Loucy (cell line): ENCODE data around the gene NANOS2.

Experiments
- H2AFZ ChIP-seq: fragments of 200-600 bp; sonication (generic); 2 replicates; pipeline ENCODE4 v1.6.0; 2016; ENCODE audit warnings: antibody characterized with exemption, mild to moderate bottlenecking, low read length, moderate library complexity
- H3F3A ChIP-seq: fragments of 200-600 bp; 2 replicates; pipeline ENCODE4 v1.6.0; 2016; ENCODE audit warnings: antibody characterized with exemption, low read depth, mild to moderate bottlenecking
- H3K27me3 ChIP-seq: fragments of 200-600 bp; sonication (generic); 2 replicates; pipeline ENCODE4 v1.6.1; 2014; ENCODE audit warnings: low read length, mild to moderate bottlenecking; ENCODE audit not compliant: insufficient read depth, poor library complexity, severe bottlenecking
- H3K36me3 ChIP-seq: fragments of 200-600 bp; sonication (generic); 2 replicates; pipeline ENCODE4 v1.6.1; 2016; ENCODE audit warnings: low read length; ENCODE audit not compliant: insufficient read depth
- H3K4me1 ChIP-seq: fragments of 200-600 bp; sonication (generic); 2 replicates; pipeline ENCODE4 v1.5.1; 2014; ENCODE audit warnings: low read length, mild to moderate bottlenecking; ENCODE audit not compliant: insufficient read depth, poor library complexity, severe bottlenecking
- H3K4me2 ChIP-seq: fragments of 200-600 bp; sonication (generic); 2 replicates; pipeline ENCODE4 v1.6.0; 2014; ENCODE audit warnings: antibody characterized with exemption, low read length, low read depth, mild to moderate bottlenecking; ENCODE audit not compliant: poor library complexity, severe bottlenecking
- H3K4me3 ChIP-seq: fragments of 200-600 bp; sonication (generic); 2 replicates; pipeline ENCODE4 v1.5.1; 2014; ENCODE audit warnings: low read length, mild to moderate bottlenecking, mixed read lengths; ENCODE audit not compliant: poor library complexity, severe bottlenecking
- H3K79me2 ChIP-seq: fragments of 200-600 bp; sonication (generic); 2 replicates; pipeline ENCODE4 v1.6.1; 2014; ENCODE audit warnings: low read length; ENCODE audit not compliant: insufficient read depth
- H3K9ac ChIP-seq: fragments of 200-600 bp; sonication (generic); 2 replicates; pipeline ENCODE4 v1.6.0; 2014; ENCODE audit warnings: mild to moderate bottlenecking, low read depth, low read length, moderate library complexity; ENCODE audit not compliant: poor library complexity, severe bottlenecking
- H3K9me2 ChIP-seq: fragments of 200-600 bp; sonication (generic); replicated peaks from 2 replicates; pipeline ENCODE4 v1.6.1; 2016; ENCODE audit warnings: low read depth, low read length, mixed read lengths
- H3K9me3 ChIP-seq: fragments of 200-600 bp; sonication (generic); 2 replicates; pipeline ENCODE4 v1.6.1; 2014; ENCODE audit warnings: mild to moderate bottlenecking, antibody characterized with exemption, low read length, low read depth; ENCODE audit not compliant: insufficient read depth
- H4K20me1 ChIP-seq: fragments of 200-600 bp; sonication (generic); 2 replicates; pipeline ENCODE4 v1.6.0; 2014; ENCODE audit warnings: antibody characterized with exemption, low read length, mild to moderate bottlenecking; ENCODE audit not compliant: insufficient read depth, poor library complexity, severe bottlenecking
- EZH2phosphoT487 ChIP-seq: fragments of 200-600 bp; IDR thresholded peaks from 2 replicates; pipeline ENCODE4 v1.6.1; 2018; ENCODE audit warnings: antibody characterized with exemption, mild to moderate bottlenecking, moderate library complexity, borderline replicate concordance
- TF ChIP-seq, protein P1 (sequence below): fragments of 200-600 bp; sonication (generic); conservative IDR thresholded peaks from 2 replicates; pipeline ENCODE4 v1.5.1; 2014; ENCODE audit warnings: mild to moderate bottlenecking, antibody characterized with exemption, low read length

The NANOS2 gene

DNA sequence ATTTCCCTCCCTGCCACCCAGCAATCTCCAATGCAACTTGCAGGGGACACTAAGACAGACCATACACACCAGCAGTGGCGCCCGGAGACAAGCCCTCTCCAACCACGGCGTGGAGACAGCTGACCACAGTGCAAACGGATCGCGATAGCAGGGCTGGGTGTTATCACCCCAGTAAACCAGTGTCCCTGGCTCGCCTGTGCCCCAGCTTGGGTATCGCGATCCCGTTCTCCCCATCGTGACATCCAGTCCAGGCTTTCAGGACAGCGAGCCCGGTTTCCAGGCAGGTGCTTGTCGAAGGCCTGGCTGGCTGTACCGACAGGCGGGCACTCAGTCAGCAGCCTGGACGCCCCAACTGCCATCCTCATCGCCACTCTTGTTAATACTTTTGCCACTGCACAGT is 20.7 kb upstream of the NANOS2 start:
- Histone ChIP-seq H3K79me2 (no peaks in the 10 kb centered on the region), H4K20me1 (no peaks in the 10 kb centered on the region), H3K4me2 (no peak overlapping the region), H2AFZ (no peak overlapping the region), H3K4me1 (no peaks in the 10 kb centered on the region), H3F3A (no peaks in the 10 kb centered on the region), H3K9me3 (no peaks in the 10 kb centered on the region), H3K36me3 (no peaks in the 10 kb centered on the region), H3K9ac (no peak overlapping the region), H3K4me3 (no peak overlapping the region), H3K27me3 (no peaks in the 10 kb centered on the region), H3K9me2 (no peaks in the 10 kb centered on the region)
- TF ChIP-seq, protein P1, sequence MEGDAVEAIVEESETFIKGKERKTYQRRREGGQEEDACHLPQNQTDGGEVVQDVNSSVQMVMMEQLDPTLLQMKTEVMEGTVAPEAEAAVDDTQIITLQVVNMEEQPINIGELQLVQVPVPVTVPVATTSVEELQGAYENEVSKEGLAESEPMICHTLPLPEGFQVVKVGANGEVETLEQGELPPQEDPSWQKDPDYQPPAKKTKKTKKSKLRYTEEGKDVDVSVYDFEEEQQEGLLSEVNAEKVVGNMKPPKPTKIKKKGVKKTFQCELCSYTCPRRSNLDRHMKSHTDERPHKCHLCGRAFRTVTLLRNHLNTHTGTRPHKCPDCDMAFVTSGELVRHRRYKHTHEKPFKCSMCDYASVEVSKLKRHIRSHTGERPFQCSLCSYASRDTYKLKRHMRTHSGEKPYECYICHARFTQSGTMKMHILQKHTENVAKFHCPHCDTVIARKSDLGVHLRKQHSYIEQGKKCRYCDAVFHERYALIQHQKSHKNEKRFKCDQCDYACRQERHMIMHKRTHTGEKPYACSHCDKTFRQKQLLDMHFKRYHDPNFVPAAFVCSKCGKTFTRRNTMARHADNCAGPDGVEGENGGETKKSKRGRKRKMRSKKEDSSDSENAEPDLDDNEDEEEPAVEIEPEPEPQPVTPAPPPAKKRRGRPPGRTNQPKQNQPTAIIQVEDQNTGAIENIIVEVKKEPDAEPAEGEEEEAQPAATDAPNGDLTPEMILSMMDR = no peak
- TF ChIP-seq EZH2phosphoT487 = no peak

- H3K4me1 ChIP-seq = no peaks in the 10 kb centered on the region
- no peaks in the 10 kb centered on the region for H4K20me1 ChIP-seq
- no peaks in the 10 kb centered on the region for H3F3A ChIP-seq
- H3K4me3 ChIP-seq = no peak overlapping the region
- H3K79me2 ChIP-seq = no peaks in the 10 kb centered on the region
- H2AFZ ChIP-seq = no peak overlapping the region
- no peak overlapping the region for H3K4me2 ChIP-seq
- H3K9me2 ChIP-seq = no peaks in the 10 kb centered on the region
- H3K9ac ChIP-seq = no peak overlapping the region
- TF ChIP-seq, protein P1 = no peak
- no peak for TF ChIP-seq EZH2phosphoT487
- H3K9me3 ChIP-seq = no peaks in the 10 kb centered on the region
- H3K36me3 ChIP-seq = no peaks in the 10 kb centered on the region
- H3K27me3 ChIP-seq = no peaks in the 10 kb centered on the region
These were observed 20.1 kb upstream of the NANOS2 start for GRCh38 chr19:45934551-45935230.

DNA sequence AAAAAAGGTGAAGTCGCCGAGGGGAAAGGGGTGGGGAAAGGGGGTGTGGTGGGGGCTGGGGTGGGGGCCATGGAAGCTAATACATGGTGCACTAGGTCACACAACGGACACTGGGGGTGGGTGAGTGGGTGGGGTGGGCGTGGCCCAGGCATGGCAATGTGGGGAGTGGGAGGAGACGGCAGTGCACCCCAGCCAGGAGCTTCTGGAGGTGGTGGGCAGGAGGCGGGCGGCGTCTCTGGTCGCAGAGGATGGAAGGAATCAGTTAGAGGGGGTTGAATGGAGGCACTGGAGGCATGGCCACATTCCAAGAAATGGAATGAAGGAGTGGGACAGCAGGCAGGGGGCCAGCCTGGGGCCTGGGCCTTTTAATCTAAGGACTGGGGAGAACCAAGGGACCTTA is 19.2 kb upstream of the NANOS2 start:
- no peaks in the 10 kb centered on the region for H3K79me2 ChIP-seq
- H3F3A ChIP-seq = no peaks in the 10 kb centered on the region
- H4K20me1 ChIP-seq = no peaks in the 10 kb centered on the region
- peaks cover 4% of the 10 kb centered on the region for H3K4me1 ChIP-seq
- H2AFZ ChIP-seq = no peak overlapping the region
- no peaks in the 10 kb centered on the region for H3K9me2 ChIP-seq
- no peak overlapping the region for H3K4me2 ChIP-seq
- H3K36me3 ChIP-seq = no peaks in the 10 kb centered on the region
- no peak overlapping the region for H3K4me3 ChIP-seq
- H3K9ac ChIP-seq = no peak overlapping the region
- TF ChIP-seq, protein P1 = no peak
- no peak for TF ChIP-seq EZH2phosphoT487
- H3K9me3 ChIP-seq = no peaks in the 10 kb centered on the region
- H3K27me3 ChIP-seq = no peaks in the 10 kb centered on the region
